Activated CD8-positive, alpha-beta memory T cell treated with anti-CD3 and anti-CD28 coated beads for 1 hour (primary cell): ENCODE results near the gene COL12A1.

Experiments
- DNase-seq, 2 donors: peaks; one replicate each; pipeline ENCODE4 v3.0.0-alpha.2; 2020; ENCODE audit warnings: low read depth in 1 of 2; ENCODE audit errors: extremely low read depth in 1 of 2

COL12A1 gene

DNA sequence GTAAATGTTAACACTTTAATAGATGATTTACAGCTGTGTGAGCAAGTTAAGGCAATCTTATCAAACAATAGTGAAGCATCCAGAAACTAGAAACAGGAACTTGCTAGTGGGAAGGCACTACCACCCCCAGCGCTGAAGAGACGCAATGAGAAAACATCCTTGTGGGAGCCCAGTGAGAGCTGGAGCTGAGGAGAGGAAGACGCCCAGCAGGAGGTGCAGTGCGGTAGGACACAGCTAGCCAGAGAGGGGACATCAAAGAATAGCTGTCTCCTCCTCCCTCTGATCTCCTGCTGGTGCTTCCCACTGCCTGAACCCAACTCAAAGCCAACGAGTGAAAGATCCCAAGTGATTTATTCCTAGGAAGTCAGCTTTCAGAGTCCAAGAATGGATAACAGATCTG, 140.3 kb downstream of the COL12A1 start:
- no peak for DNase-seq

DNA sequence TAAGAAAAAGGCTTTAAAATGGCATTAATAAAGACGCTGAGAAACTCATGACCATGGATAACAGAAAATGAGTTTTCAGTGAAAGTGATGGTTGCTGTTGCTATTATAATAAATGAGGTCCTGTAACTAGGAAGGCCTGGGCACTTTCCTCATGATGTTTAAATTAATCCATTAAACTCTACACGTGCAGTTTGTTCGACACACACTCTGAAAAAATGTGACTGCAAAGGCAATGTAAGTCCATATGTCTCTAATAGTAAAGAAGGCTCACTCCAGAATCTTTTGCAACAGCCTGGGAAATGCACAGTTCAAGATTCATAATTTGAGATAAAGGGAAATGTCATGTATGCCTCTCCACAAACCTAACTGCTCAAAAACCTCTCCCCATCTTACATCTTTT, 153.4 kb downstream of the COL12A1 start:
- no peak for DNase-seq

DNA sequence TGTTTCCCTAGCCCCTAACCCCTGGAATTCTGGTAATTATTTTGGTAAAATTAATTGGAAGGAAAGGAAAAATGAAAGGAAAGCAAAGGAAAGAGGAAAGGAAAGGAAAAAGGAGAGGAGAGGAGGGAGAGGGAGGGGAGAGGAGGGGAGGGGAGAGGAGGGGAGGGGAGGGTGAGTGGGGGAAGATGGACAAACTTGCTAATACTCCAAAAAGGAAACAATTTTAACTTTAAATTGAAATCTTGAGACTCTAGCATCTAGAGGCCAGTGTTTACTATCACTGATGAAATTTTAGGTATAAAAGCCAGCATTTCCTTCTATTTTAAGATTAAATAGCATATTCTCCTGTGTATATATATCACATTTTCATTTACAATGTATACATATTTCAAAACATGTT, 156.5 kb downstream of the COL12A1 start:
- no peak for DNase-seq

DNA sequence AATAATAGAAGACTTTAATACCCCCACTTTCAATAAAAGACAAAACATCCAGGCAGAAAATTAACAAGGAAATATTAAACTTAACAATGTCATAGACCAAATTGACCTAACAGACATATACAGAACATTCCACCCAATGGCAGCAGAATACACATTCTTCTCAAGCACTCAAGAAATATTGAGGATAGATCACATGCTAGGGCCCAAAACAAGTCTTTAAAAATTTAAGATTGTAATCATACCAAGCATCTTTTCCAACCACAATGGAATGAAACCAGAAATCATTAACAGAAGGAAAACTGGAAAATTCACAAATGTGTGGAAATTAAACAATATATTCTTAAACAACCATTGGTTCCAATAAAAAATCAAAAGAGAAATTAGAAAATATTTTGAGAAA, 161.0 kb downstream of the COL12A1 start:
- no peak for DNase-seq

DNA sequence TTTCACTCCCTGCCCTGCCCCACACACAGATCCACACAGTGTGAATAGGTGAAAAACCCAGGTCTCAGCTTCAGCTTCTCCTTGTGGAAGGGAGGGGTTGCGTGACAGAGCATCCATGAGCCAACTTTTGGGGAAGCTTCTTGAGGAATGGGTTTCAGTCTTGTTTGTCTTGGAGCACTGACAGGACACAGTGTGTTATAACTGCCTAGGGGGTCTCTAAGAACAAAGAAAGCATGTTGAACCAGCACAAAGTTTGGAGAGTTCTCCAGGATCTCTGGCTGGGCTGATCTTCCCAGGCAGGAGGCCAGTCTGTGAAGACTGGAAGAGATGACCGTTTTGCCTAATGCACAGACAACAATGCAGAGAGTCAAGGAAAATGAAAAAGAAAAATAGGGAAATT, 164.5 kb downstream of the COL12A1 start:
- no peak for DNase-seq
